IMR-90 (cell line): Measurements from ENCODE around the gene MTF1. TPM values are rescaled to one million over a fixed set of nuclear protein-coding genes. Genes with fewer than 3 reads are reported as not detected.
A peak's percentile ranks its signal among the peaks of the same experiment; 100 is the strongest.

Source experiments
- ATAC-seq: fragments of 200-7000 bp; cut with Tn5 transposase; 2 replicates; pipeline ENCODE4 v1.9.1; 2020; ENCODE audit warnings: low read depth, mild to moderate bottlenecking, moderate library complexity
- BruUV-seq: library from RNA; stranded (reverse); fragments of 400-500 nt; replicated peaks from 2 replicates; lab custom pipeline; 2021; lab: Mats Ljungman, UMichigan
- CTCF ChIA-PET: fragments of 300-600 bp; formaldehyde crosslinking; extraction: SDS; loops from one replicate; lab custom pipeline; 2021; ENCODE audit warnings: antibody characterized with exemption; lab: Yijun Ruan, JAX
- POLR2A ChIA-PET: fragments of 300-600 bp; sonication (Branson Sonifier 250); formaldehyde crosslinking; loops from one replicate; lab custom pipeline; 2022; ENCODE audit warnings: antibody characterized with exemption; ENCODE audit not compliant: unreplicated experiment; lab: Charles Lee
- DNase-seq: peaks from one replicate; pipeline ENCODE4 v3.0.0; 2013
- H2AFZ ChIP-seq: replicated peaks from 2 replicates; pipeline ENCODE3; 2013; ENCODE audit warnings: low read length, mild to moderate bottlenecking; ENCODE audit not compliant: poor library complexity
- H2AK5ac ChIP-seq: 2 replicates; pipeline ENCODE4 v1.6.1; 2013; ENCODE audit warnings: low read depth, low read length, inconsistent platforms
- H2AK9ac ChIP-seq: replicated peaks from 2 replicates; pipeline ENCODE3; 2013; ENCODE audit warnings: mild to moderate bottlenecking, low read depth, low read length, moderate library complexity; ENCODE audit not compliant: poor library complexity
- H2BK120ac ChIP-seq: 2 replicates; pipeline ENCODE4 v1.6.1; 2013; ENCODE audit warnings: low read depth, low read length, inconsistent platforms
- H2BK15ac ChIP-seq: 3 replicates; pipeline ENCODE4 v1.6.1; 2013; ENCODE audit warnings: low read depth, low read length, inconsistent platforms
- H2BK20ac ChIP-seq: 2 replicates; pipeline ENCODE4 v1.6.1; 2013; ENCODE audit warnings: low read depth, mild to moderate bottlenecking, inconsistent platforms, low read length, moderate library complexity
- H2BK5ac ChIP-seq: 2 replicates; pipeline ENCODE4 v1.6.1; 2013; ENCODE audit warnings: mild to moderate bottlenecking, low read depth, low read length, inconsistent platforms; ENCODE audit not compliant: poor library complexity, severe bottlenecking
- H3K14ac ChIP-seq: replicated peaks from 2 replicates; pipeline ENCODE4 v1.6.1; 2013; ENCODE audit warnings: low read depth, low read length, inconsistent platforms
- H3K18ac ChIP-seq: 2 replicates; pipeline ENCODE4 v1.6.1; 2013; ENCODE audit warnings: low read depth, low read length, control low read depth
- H3K23ac ChIP-seq: 2 replicates; pipeline ENCODE4 v1.6.1; 2013; ENCODE audit warnings: low read depth, low read length, inconsistent platforms
- H3K27ac ChIP-seq: 2 replicates; pipeline ENCODE4 v1.5.1; 2013; ENCODE audit warnings: mild to moderate bottlenecking, control low read depth, low read length; ENCODE audit not compliant: insufficient read depth
- H3K27me3 ChIP-seq: 2 replicates; pipeline ENCODE4 v1.6.1; 2013; ENCODE audit warnings: low read length; ENCODE audit not compliant: control insufficient read depth, insufficient read depth
- H3K36me3 ChIP-seq: 2 replicates; pipeline ENCODE4 v1.6.1; 2013; ENCODE audit warnings: low read length, mixed read lengths; ENCODE audit not compliant: control insufficient read depth, insufficient read depth
- H3K4ac ChIP-seq: 2 replicates; pipeline ENCODE4 v1.6.1; 2013; ENCODE audit warnings: low read depth, low read length, inconsistent platforms
- H3K4me1 ChIP-seq: 2 replicates; pipeline ENCODE4 v1.6.1; 2013; ENCODE audit warnings: low read length, mixed read lengths; ENCODE audit not compliant: control insufficient read depth, insufficient read depth
- H3K4me2 ChIP-seq: 2 replicates; pipeline ENCODE4 v1.6.1; 2013; ENCODE audit warnings: low read depth, mild to moderate bottlenecking, control low read depth, low read length, moderate library complexity
- H3K4me3 ChIP-seq: 2 replicates; pipeline ENCODE4 v1.5.1; 2013; ENCODE audit warnings: low read depth, mild to moderate bottlenecking, control low read depth, low read length, moderate library complexity; ENCODE audit not compliant: insufficient read depth
- H3K56ac ChIP-seq: 2 replicates; pipeline ENCODE4 v1.6.1; 2013; ENCODE audit warnings: low read length, inconsistent platforms; ENCODE audit not compliant: insufficient read depth; ENCODE audit errors: extremely low read depth
- H3K79me1 ChIP-seq, 2 experiments: 2 replicates each; pipeline ENCODE4 v1.6.1; 2013; ENCODE audit warnings: low read length in 2 of 2, inconsistent platforms in 1 of 2, low read depth in 1 of 2
- H3K9ac ChIP-seq: 2 replicates; pipeline ENCODE4 v1.6.1; 2013; ENCODE audit warnings: low read depth, low read length, control low read depth
- H3K9me1 ChIP-seq: 2 replicates; pipeline ENCODE4 v1.6.1; 2013; ENCODE audit warnings: low read length, inconsistent platforms; ENCODE audit not compliant: insufficient read depth
- H3K9me3 ChIP-seq: 2 replicates; pipeline ENCODE4 v1.6.1; 2013; ENCODE audit warnings: low read length; ENCODE audit not compliant: control insufficient read depth, insufficient read depth
- H4K20me1 ChIP-seq: 2 replicates; pipeline ENCODE4 v1.6.1; 2013; ENCODE audit warnings: low read length, inconsistent platforms; ENCODE audit not compliant: insufficient read depth
- H4K5ac ChIP-seq: 2 replicates; pipeline ENCODE4 v1.6.1; 2013; ENCODE audit warnings: mild to moderate bottlenecking, low read depth, low read length, control low read depth
- H4K8ac ChIP-seq, 2 experiments: 2 replicates each; pipeline ENCODE4 v1.6.1; 2013; ENCODE audit warnings: low read depth in 2 of 2, low read length in 2 of 2, control low read depth in 1 of 2, inconsistent platforms in 1 of 2
- H4K91ac ChIP-seq: 2 replicates; pipeline ENCODE4 v1.6.1; 2013; ENCODE audit warnings: low read depth, low read length, inconsistent platforms; ENCODE audit not compliant: insufficient read depth
- CEBPB ChIP-seq: IDR thresholded peaks from 2 replicates; pipeline ENCODE4 v1.6.1; 2012; ENCODE audit warnings: low read depth, low read length, improper control_type of control experiment
- FOS ChIP-seq: fragments of 150-350 bp; IDR thresholded peaks from 2 replicates; pipeline ENCODE4 v1.6.1; 2016; ENCODE audit warnings: low read depth, low read length
- MXI1 ChIP-seq: IDR thresholded peaks from 2 replicates; pipeline ENCODE4 v1.6.1; 2012; ENCODE audit warnings: low read depth, mild to moderate bottlenecking, low read length, moderate library complexity, borderline replicate concordance
- RCOR1 ChIP-seq: IDR thresholded peaks from 2 replicates; pipeline ENCODE4 v1.6.1; 2012; ENCODE audit warnings: mild to moderate bottlenecking, low read length, improper control_type of control experiment; ENCODE audit not compliant: insufficient replicate concordance
- SMC3 ChIP-seq: fragments of 150-350 bp; IDR thresholded peaks from 2 replicates; pipeline ENCODE4 v1.6.1; 2016; ENCODE audit warnings: low read depth, mild to moderate bottlenecking, antibody characterized with exemption, low read length, moderate library complexity
- WGBS, 2 experiments: methylation state at CpG; one replicate each; pipeline versions ENCODE4 v1.1.5 to v1.1.7; 2013; ENCODE audit warnings: missing lambda C conversion rate in 2 of 2; ENCODE audit not compliant: insufficient read length in 1 of 2; ENCODE audit errors: extremely low coverage in 2 of 2; 5-methylcytosine and 5-hydroxymethylcytosine counted together
- dilution Hi-C: fragments of 300-500 bp; cut with HindIII; formaldehyde crosslinking; loops from one replicate; pipeline ENCODE4 v1.14.3; 2018; ENCODE audit warnings: low sequenced_read_pairs; ENCODE audit not compliant: unreplicated experiment
- in situ Hi-C: fragments of 300-500 bp; cut with MboI; formaldehyde crosslinking; loops from 3 replicates; pipeline ENCODE4 v1.14.3; 2019; ENCODE audit warnings: low sequenced_read_pairs, inconsistent platforms, mixed read lengths
- intact Hi-C: fragments of 100-400 bp; cut with micrococcal nuclease; formaldehyde crosslinking; loops from 2 replicates; pipeline ENCODE4 v1.10.0; 2022
- polyA plus RNA-seq, 3 experiments: library from polyadenylated mRNA; depleted of rRNA; stranded (reverse); fragments of >200 nt; gene quantifications; 2 replicates each; pipeline ENCODE4 v1.2.3, GENCODE V29; 2012; ENCODE audit warnings: low replicate concordance in 1 of 3
- total RNA-seq: library from RNA; depleted of rRNA; stranded (reverse); fragments of >200 nt; gene quantifications from 2 replicates; pipeline ENCODE4 v1.2.3, GENCODE V29; 2012

MTF1 gene
- total and polyA plus RNA-seq, 2 of the 4 experiments (the other 2 are of a cell fraction): 2.3 to 4.7 TPM

DNA sequence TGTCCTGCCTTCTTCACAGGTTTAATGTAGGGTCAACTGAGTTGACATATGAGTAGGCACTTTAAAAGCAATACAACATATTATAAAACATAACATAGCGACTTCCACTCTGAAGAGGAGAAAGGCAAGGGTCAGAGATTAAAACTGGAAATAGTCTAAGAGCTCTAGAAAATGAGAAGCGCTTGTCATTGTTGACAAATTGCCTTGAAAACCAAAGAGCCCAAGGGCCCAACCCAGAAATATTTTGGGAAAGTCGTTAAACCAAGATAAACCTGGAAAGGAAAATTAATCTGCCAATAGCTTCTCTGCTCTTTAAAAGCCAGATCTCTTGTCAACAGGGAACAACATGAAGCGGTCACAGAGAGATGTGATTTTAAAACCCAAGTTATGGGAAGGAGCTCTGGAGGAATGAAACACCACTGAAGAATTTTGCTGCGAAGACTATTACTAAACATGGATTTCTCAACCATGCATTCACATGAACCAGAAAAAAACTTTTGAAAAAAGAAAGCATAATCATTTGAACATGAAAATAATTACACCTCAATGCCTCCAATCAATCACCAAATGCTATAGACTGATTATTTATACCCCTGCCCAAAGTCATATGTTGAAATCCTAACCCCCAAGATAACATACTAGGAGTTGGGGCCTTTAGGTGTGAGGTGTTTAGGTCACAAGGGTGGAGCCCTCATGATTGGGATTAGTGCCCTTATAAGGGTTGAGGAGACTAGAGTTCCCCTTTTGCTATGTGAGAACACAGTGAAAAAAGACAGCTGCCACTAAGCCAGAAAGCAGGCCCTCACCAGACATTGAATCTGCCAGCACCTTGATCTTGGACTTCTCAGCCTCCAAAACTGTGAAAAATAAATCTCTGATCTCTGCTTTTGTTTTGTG is 33.0 kb upstream of the MTF1 start:
- Histone ChIP-seq H3K4me1 (peaks cover 2% of the 10 kb centered on the region; the same call in 1 of the 2 replicates), H4K20me1 (no peaks in the 10 kb centered on the region; the same call in 1 of the 2 replicates), H3K79me1 (peaks cover 3 to 9% of the 10 kb centered on the region in 2 experiments; a peak in 1 of 4 replicates), H3K14ac (no peak overlapping the region), H4K5ac (peak overlapping the region; percentile 42; the same call in 1 of the 2 replicates), H4K8ac (no peak overlapping the region; a peak in 1 of 4 replicates), H3K27ac (peak overlapping the region; percentile 44; the same call in 1 of the 2 replicates), H2AK9ac (no peak overlapping the region), H3K9me1 (no peaks in the 10 kb centered on the region), H3K4me3 (no peak overlapping the region), H2BK120ac (no peak overlapping the region), H3K9me3 (peaks cover 3% of the 10 kb centered on the region), H2AFZ (no peak overlapping the region), H3K36me3 (peaks cover 21% of the 10 kb centered on the region), H3K56ac (no peak overlapping the region), H2BK20ac (no peak overlapping the region), H3K4ac (no peak overlapping the region), H2BK15ac (no peak overlapping the region), H2BK5ac (peak overlapping the region; percentile 72), H3K23ac (no peak overlapping the region), H3K18ac (no peak overlapping the region; the same call in 1 of the 2 replicates), H3K9ac (no peak overlapping the region), H3K27me3 (no peaks in the 10 kb centered on the region), H3K4me2 (no peak overlapping the region; the same call in 1 of the 2 replicates), H4K91ac (no peak overlapping the region), H2AK5ac (peak overlapping the region; percentile 49; the same call in 1 of the 2 replicates)
- DNase-seq (peak; percentile 68), ATAC-seq (peak; percentile 81)
- dilution Hi-C loops: no loop called here
- in situ Hi-C loops: no loop called here
- WGBS, 2 experiments: 100% methylated on average over 1 of the region's 5 CpGs; no CpG with 5 or more reads in 1 of the 2 experiments
- ChIA-PET POLR2A (interaction anchor here (1.2 kb wide), 1 partner anchor 12 kb away, joined by 3 read pairs; no protein-coding TSS in a partner anchor), CTCF (interaction anchor here (1.1 to 1.3 kb wide), 2 partner anchors 33 to 83 kb away, joined by 3 to 5 read pairs; partner anchors contain the start of gene MTF1)
- intact Hi-C loops: no loop called here
- TF ChIP-seq SMC3 (no peak), RCOR1 (no peak), CEBPB (peak; percentile 64), MXI1 (no peak), FOS (peak; percentile 10; the same call in 1 of the 2 replicates)
- BruUV-seq: no TSS peak
